H9 (cell line): Measurements from ENCODE around the gene IGLL1. TPM values are rescaled to one million over a fixed set of nuclear protein-coding genes. Genes with fewer than 3 reads are reported as not detected.

Experiments used
- DNase-seq: peaks from one replicate; pipeline ENCODE4 v3.0.0-alpha.2; 2017
- H2AFZ ChIP-seq: one replicate; pipeline ENCODE4 v1.6.1; 2013; ENCODE audit warnings: mild to moderate bottlenecking, low read length, control low read depth, moderate library complexity
- H2AK5ac ChIP-seq: 2 replicates; pipeline ENCODE4 v1.6.1; 2013; ENCODE audit warnings: low read length, control low read depth, mixed read lengths; ENCODE audit not compliant: insufficient read length
- H2BK120ac ChIP-seq: one replicate; pipeline ENCODE4 v1.6.1; 2013; ENCODE audit warnings: low read depth, mild to moderate bottlenecking, low read length, control low read depth, inconsistent platforms; ENCODE audit not compliant: poor library complexity, severe bottlenecking
- H2BK12ac ChIP-seq: 2 replicates; pipeline ENCODE4 v1.6.1; 2013; ENCODE audit warnings: low read length, control low read depth, mixed read lengths, low read depth; ENCODE audit not compliant: insufficient read length
- H2BK15ac ChIP-seq: 2 replicates; pipeline ENCODE4 v1.6.1; 2013; ENCODE audit warnings: low read depth, low read length, control low read depth
- H2BK20ac ChIP-seq: one replicate; pipeline ENCODE4 v1.6.1; 2013; ENCODE audit warnings: low read depth, mild to moderate bottlenecking, low read length, control low read depth, inconsistent platforms; ENCODE audit not compliant: poor library complexity, severe bottlenecking
- H2BK5ac ChIP-seq: 2 replicates; pipeline ENCODE4 v1.6.1; 2013; ENCODE audit warnings: low read length, control low read depth, mixed read lengths; ENCODE audit not compliant: insufficient read length
- H3K14ac ChIP-seq: 2 replicates; pipeline ENCODE4 v1.6.1; 2013; ENCODE audit warnings: low read length, control low read depth; ENCODE audit not compliant: insufficient read depth
- H3K18ac ChIP-seq: 2 replicates; pipeline ENCODE4 v1.6.1; 2013; ENCODE audit warnings: low read depth, mild to moderate bottlenecking, mixed read lengths, low read length, control low read depth; ENCODE audit not compliant: insufficient read length
- H3K23ac ChIP-seq: 2 replicates; pipeline ENCODE4 v1.6.1; 2013; ENCODE audit warnings: low read length, control low read depth, mixed read lengths, low read depth; ENCODE audit not compliant: insufficient read length
- H3K23me2 ChIP-seq: 2 replicates; pipeline ENCODE4 v1.6.1; 2013; ENCODE audit warnings: low read depth, mild to moderate bottlenecking, mixed read lengths, low read length, control low read depth; ENCODE audit not compliant: insufficient read length, poor library complexity, severe bottlenecking
- H3K27ac ChIP-seq: 2 replicates; pipeline ENCODE4 v1.5.1; 2013; ENCODE audit warnings: low read length, control low read depth, mixed read lengths, low read depth; ENCODE audit not compliant: insufficient read length
- H3K27me3 ChIP-seq: 2 replicates; pipeline ENCODE4 v1.6.1; 2013; ENCODE audit warnings: low read length, control low read depth, inconsistent platforms; ENCODE audit not compliant: insufficient read depth
- H3K4ac ChIP-seq: 2 replicates; pipeline ENCODE4 v1.6.1; 2013; ENCODE audit warnings: low read depth, mild to moderate bottlenecking, control low read depth, inconsistent platforms, low read length, moderate library complexity
- H3K4me1 ChIP-seq: 2 replicates; pipeline ENCODE4 v1.6.1; 2013; ENCODE audit warnings: low read length, control low read depth, inconsistent platforms; ENCODE audit not compliant: insufficient read depth
- H3K4me2 ChIP-seq: 2 replicates; pipeline ENCODE4 v1.6.1; 2013; ENCODE audit warnings: low read length, control low read depth, mixed read lengths; ENCODE audit not compliant: insufficient read length, insufficient read depth
- H3K56ac ChIP-seq: 2 replicates; pipeline ENCODE4 v1.6.1; 2013; ENCODE audit warnings: low read depth, mild to moderate bottlenecking, mixed read lengths, low read length, control low read depth; ENCODE audit not compliant: insufficient read length
- H3K79me1 ChIP-seq: 2 replicates; pipeline ENCODE4 v1.6.1; 2013; ENCODE audit warnings: low read depth, mild to moderate bottlenecking, moderate library complexity, low read length, control low read depth, inconsistent platforms; ENCODE audit not compliant: insufficient read depth, poor library complexity, severe bottlenecking
- H3K79me2 ChIP-seq: 2 replicates; pipeline ENCODE4 v1.6.1; 2013; ENCODE audit warnings: low read length, control low read depth, inconsistent platforms; ENCODE audit not compliant: insufficient read depth
- H3K9ac ChIP-seq: 2 replicates; pipeline ENCODE4 v1.6.1; 2013; ENCODE audit warnings: low read length, control low read depth, mixed read lengths; ENCODE audit not compliant: insufficient read length; ENCODE audit errors: extremely low read depth
- H3K9me3 ChIP-seq: one replicate; pipeline ENCODE4 v1.6.1; 2013; ENCODE audit warnings: low read depth, low read length, inconsistent platforms; ENCODE audit not compliant: control insufficient read depth
- H3T11ph ChIP-seq: one replicate; pipeline ENCODE4 v1.6.1; 2013; ENCODE audit warnings: mild to moderate bottlenecking, low read length, control low read depth, inconsistent platforms
- H4K20me1 ChIP-seq: one replicate; pipeline ENCODE4 v1.6.1; 2013; ENCODE audit not compliant: control insufficient read depth, insufficient read length, insufficient read depth
- H4K5ac ChIP-seq: 2 replicates; pipeline ENCODE4 v1.6.1; 2013; ENCODE audit warnings: low read depth, mild to moderate bottlenecking, mixed read lengths, low read length, control low read depth; ENCODE audit not compliant: insufficient read length
- H4K8ac ChIP-seq: replicated peaks from 2 replicates; pipeline ENCODE4 v1.6.1; 2013; ENCODE audit warnings: low read length, control low read depth, mixed read lengths, low read depth; ENCODE audit not compliant: insufficient read length
- H4K91ac ChIP-seq: 2 replicates; pipeline ENCODE4 v1.6.1; 2013; ENCODE audit warnings: low read depth, mild to moderate bottlenecking, moderate library complexity, mixed read lengths, low read length, control low read depth; ENCODE audit not compliant: insufficient read length
- H3K27ac Mint-ChIP-seq, 3 experiments: 2 replicates in 2 of 3; 3 replicates in 1 of 3; pipeline ENCODE4 v1.8.0; 2020 to 2021; ENCODE audit warnings: mixed read lengths in 3 of 3, mild to moderate bottlenecking in 1 of 3, moderate library complexity in 1 of 3
- H3K27me3 Mint-ChIP-seq: 2 replicates; pipeline ENCODE4 v1.8.0; 2021; ENCODE audit warnings: low read depth, mild to moderate bottlenecking, moderate library complexity, mixed read lengths
- H3K36me3 Mint-ChIP-seq, 3 experiments: 2 replicates in 2 of 3; 3 replicates in 1 of 3; pipeline ENCODE4 v1.8.0; 2020 to 2021; ENCODE audit warnings: low read depth in 3 of 3, mixed read lengths in 3 of 3; ENCODE audit not compliant: insufficient read depth in 1 of 3
- H3K4me1 Mint-ChIP-seq, 2 experiments: 2 replicates each; pipeline ENCODE4 v1.8.0; 2020; ENCODE audit warnings: mixed read lengths in 2 of 2
- H3K4me3 Mint-ChIP-seq, 2 experiments: 2 replicates in 1 of 2; 3 replicates in 1 of 2; pipeline ENCODE4 v1.8.0; 2020 to 2021; ENCODE audit warnings: mild to moderate bottlenecking in 2 of 2, mixed read lengths in 2 of 2, moderate library complexity in 1 of 2
- H3K9me3 Mint-ChIP-seq, 2 experiments: 2 replicates in 1 of 2; 3 replicates in 1 of 2; pipeline ENCODE4 v1.8.0; 2020; ENCODE audit warnings: mild to moderate bottlenecking in 2 of 2, mixed read lengths in 2 of 2, moderate library complexity in 1 of 2
- CTCF ChIP-seq: fragments of 200-600 bp; sonication (generic); conservative IDR thresholded peaks from 3 replicates; pipeline ENCODE4 v1.8.0; 2021; ENCODE audit warnings: antibody characterized with exemption, mild to moderate bottlenecking
- total RNA-seq: library from RNA; stranded (reverse); gene quantifications from 2 replicates; pipeline ENCODE4 v1.2.1, GENCODE V29; 2021

The IGLL1 gene
- total RNA-seq, 1 experiment from 2014 or later, result not detected

DNA sequence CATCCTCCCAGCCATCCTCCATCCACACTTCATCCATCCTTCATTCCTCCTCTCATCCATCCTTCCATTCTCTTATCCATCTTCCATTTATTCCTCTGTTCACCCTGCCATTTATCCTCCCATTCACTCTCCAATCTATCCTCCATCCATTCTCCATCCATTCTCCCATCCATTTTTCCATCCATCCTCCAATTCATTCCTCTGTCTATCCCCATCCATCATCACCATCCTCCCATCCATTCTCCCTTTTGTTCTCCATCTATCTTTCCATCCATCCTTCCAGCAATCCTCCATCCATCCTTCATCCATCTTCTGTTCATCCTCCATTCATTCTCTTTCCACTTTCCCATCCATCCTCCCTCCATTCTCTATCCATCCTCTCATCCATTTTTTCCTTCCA lies 28.7 kb downstream of the IGLL1 start:
- H3K27ac ChIP-seq, result no peak overlapping the region
- Mint-ChIP-seq H3K36me3 (peaks cover 0 to 3% (median 0%) of the 10 kb centered on the region in 3 experiments; a peak in 3 of 7 replicates), H3K27ac (no peak overlapping the region), H3K27me3 (peaks cover 43% of the 10 kb centered on the region), H3K9me3 (peaks cover 9 to 17% of the 10 kb centered on the region in 2 experiments; a peak in 4 of 5 replicates), H3K4me3 (no peak overlapping the region), H3K4me1 (peaks cover 0 to 11% of the 10 kb centered on the region in 2 experiments; a peak in 2 of 4 replicates)
- H3K79me2 ChIP-seq, result no peaks in the 10 kb centered on the region
- H3K23ac ChIP-seq, result no peak overlapping the region
- H3K56ac ChIP-seq, result no peak overlapping the region
- H3T11ph ChIP-seq, result no peak overlapping the region
- H2BK5ac ChIP-seq, result no peak overlapping the region
- H2AFZ ChIP-seq, result no peak overlapping the region
- no peak overlapping the region for H2BK120ac ChIP-seq
- no peak overlapping the region for H3K14ac ChIP-seq
- DNase-seq, result no peak
- no peak overlapping the region for H2BK20ac ChIP-seq
- no peak for TF ChIP-seq CTCF
- no peaks in the 10 kb centered on the region for H3K4me1 ChIP-seq
- no peak overlapping the region for H2AK5ac ChIP-seq
- no peak overlapping the region for H2BK12ac ChIP-seq
- H3K9me3 ChIP-seq, result no peaks in the 10 kb centered on the region
- H3K18ac ChIP-seq, result no peak overlapping the region
- H2BK15ac ChIP-seq, result no peak overlapping the region
- H4K5ac ChIP-seq, result no peak overlapping the region
- no peak overlapping the region for H4K91ac ChIP-seq
- no peak overlapping the region for H4K8ac ChIP-seq
- no peaks in the 10 kb centered on the region for H3K79me1 ChIP-seq
- H3K4ac ChIP-seq, result no peak overlapping the region
- H3K27me3 ChIP-seq, result no peaks in the 10 kb centered on the region; the same call in 1 of the 2 replicates
- H4K20me1 ChIP-seq, result no peaks in the 10 kb centered on the region
- no peak overlapping the region for H3K4me2 ChIP-seq
- no peaks in the 10 kb centered on the region for H3K23me2 ChIP-seq
- H3K9ac ChIP-seq, result no peak overlapping the region
